Sigmoid colon (tissue), 7 donors: Measurements from ENCODE around the gene EIF4E2. TPM values are rescaled to one million over a fixed set of nuclear protein-coding genes. Genes with fewer than 3 reads are reported as not detected.
A peak's percentile ranks its signal among the peaks of the same experiment; 100 is the strongest.

ENCODE experiments used
- DNase-seq: peaks from one replicate; pipeline ENCODE4 v3.0.0-alpha.2; 2019
- H3K27ac ChIP-seq, 4 donors: fragments of 200-600 bp; sonication (generic); one replicate each; pipeline ENCODE4 v1.5.1; 2016 to 2019; ENCODE audit warnings: mild to moderate bottlenecking in 1 of 4
- H3K27me3 ChIP-seq, 3 donors: fragments of 200-600 bp; sonication (generic); one replicate each; pipeline ENCODE4 v1.5.1; 2019; ENCODE audit warnings: mild to moderate bottlenecking in 1 of 3
- H3K36me3 ChIP-seq, 4 donors: fragments of 200-600 bp; sonication (generic); one replicate each; pipeline ENCODE4 v1.5.1; 2016 to 2019
- H3K4me1 ChIP-seq, 4 donors: fragments of 200-600 bp; sonication (generic); one replicate each; pipeline ENCODE4 v1.5.1; 2017 to 2019
- H3K4me3 ChIP-seq, 4 donors: fragments of 200-600 bp; sonication (generic); one replicate each; pipeline ENCODE4 v1.5.1; 2017 to 2019; ENCODE audit warnings: mild to moderate bottlenecking in 2 of 4, moderate library complexity in 1 of 4
- H3K9me3 ChIP-seq, 4 donors: fragments of 200-600 bp in 3 of 4; sonication (generic) in 3 of 4; one replicate each; pipeline versions ENCODE4 v1.5.1 to v1.6.1; 2013 to 2019
- EP300 ChIP-seq, 4 donors: sonication (generic); formaldehyde crosslinking; IDR thresholded peaks; one replicate each; pipeline ENCODE4 v1.6.1; 2017; ENCODE audit warnings: antibody characterized with exemption in 4 of 4
- POLR2A ChIP-seq, 2 donors: fragments of 450-650 bp; IDR thresholded peaks; one replicate each; pipeline ENCODE4 v1.6.1; 2016; ENCODE audit warnings: antibody characterized with exemption in 2 of 2, mild to moderate bottlenecking in 2 of 2, moderate library complexity in 2 of 2
- POLR2AphosphoS5 ChIP-seq, 4 donors: sonication (generic); formaldehyde crosslinking; IDR thresholded peaks; one replicate each; pipeline ENCODE4 v1.6.1; 2017; ENCODE audit warnings: antibody characterized with exemption in 4 of 4
- WGBS, 2 donors: extraction: QIAGEN DNeasy Blood & Tissue Kit; methylation state at CpG; one replicate each; pipeline ENCODE4 v1.1.7; 2013; 5-methylcytosine and 5-hydroxymethylcytosine counted together
- intact Hi-C: fragments of 100-400 bp; cut with DNase I; formaldehyde crosslinking; loops from one replicate; pipeline ENCODE4 v1.15.1; 2023
- polyA plus RNA-seq, 3 donors: library from polyadenylated mRNA; stranded (reverse); fragments of 200-250 nt; gene quantifications; one replicate each; pipeline ENCODE4 v1.2.3, GENCODE V29; 2013
- total RNA-seq, 4 donors: library from RNA; depleted of rRNA; stranded (reverse); fragments of >200 nt; gene quantifications; one replicate each; pipeline ENCODE4 v1.1.0, GENCODE V29; 2016
- TF ChIP-seq, protein P1 (sequence below), 4 experiments: fragments of 450-650 bp in 3 of 4; fragments of 200-600 bp in 1 of 4; IDR thresholded peaks; one replicate each; pipeline ENCODE4 v1.5.1; 2016 to 2019; ENCODE audit warnings: antibody characterized with exemption in 4 of 4, mild to moderate bottlenecking in 3 of 4, moderate library complexity in 2 of 4
- donor health status: healthy with polysubstance abuse.
- donor health status: Bipolar disorder and iron deficiency.
- donor health status: healthy.

EIF4E2 gene
- total and polyA plus RNA-seq, 7 donors: 42.5 to 131 (median 55.1) TPM

DNA sequence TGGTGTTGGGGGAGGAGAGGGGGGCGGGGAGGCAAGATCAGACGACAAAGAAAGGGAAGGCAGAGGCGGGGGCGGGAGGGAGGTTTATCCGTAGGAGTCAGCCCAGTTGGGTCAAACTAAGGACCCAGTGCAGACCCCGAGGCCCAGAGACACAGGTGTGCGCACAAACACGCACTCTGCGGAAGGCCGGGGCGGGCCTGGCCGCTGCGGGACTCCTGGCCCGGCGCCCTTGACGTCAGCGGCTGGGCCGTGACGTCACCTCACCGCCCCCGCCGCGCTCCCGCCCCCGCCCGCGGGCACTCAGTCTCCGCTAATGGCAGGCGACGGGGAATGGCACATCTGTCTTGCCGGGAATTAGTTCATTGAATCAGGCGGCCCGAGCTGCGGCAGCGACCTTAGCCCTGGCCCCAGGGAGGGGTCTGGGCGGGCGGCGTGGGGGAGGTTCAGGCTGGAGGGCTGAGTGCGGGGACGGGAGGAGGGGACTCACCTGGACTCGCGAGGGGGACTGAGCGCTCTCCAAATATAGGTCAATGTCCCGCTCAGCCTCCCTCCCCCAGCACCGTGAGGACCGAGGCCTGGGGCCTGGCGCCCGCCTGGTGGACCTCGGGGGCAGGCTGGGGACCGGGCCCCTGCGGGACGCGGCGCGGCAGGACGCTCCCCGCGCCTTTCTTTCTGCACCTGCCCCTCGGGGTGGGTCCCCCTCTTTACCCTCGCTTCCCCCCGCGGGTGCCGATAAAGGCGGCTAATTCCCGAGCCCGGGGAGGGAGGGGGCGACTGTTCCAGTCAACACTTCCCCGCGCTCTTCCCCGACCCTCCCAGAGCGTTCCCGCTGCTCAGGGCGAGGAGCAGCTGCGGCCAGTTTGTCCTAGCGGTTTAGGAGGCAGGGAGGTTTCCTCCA, 47.3 kb upstream of the EIF4E2 start:
- no peaks in the 10 kb centered on the region for H3K36me3 ChIP-seq
- H3K4me1 ChIP-seq: peaks cover 0 to 21% (median 21%) of the 10 kb centered on the region in 4 donors
- DNase-seq: no peak
- peak overlapping the region in 1 of 4 donors; percentile 64 for H3K27ac ChIP-seq
- no peak for TF ChIP-seq POLR2A (IDR thresholded peaks at IDR 0.05)
- TF ChIP-seq POLR2AphosphoS5 (IDR thresholded peaks at IDR 0.05): peak in 2 of 4 donors; percentile 49 to 68
- intact Hi-C loops: loop anchor here (2.0 kb wide), 1 partner anchor 750 kb away; no protein-coding TSS in a partner anchor
- H3K27me3 ChIP-seq: peaks cover 0 to 30% (median 5%) of the 10 kb centered on the region in 3 donors
- 1 to 2% methylated on average over 75 of the region's 75 CpGs for WGBS, 2 donors
- peak overlapping the region; percentile 44 to 63 (median 56) for H3K4me3 ChIP-seq
- H3K9me3 ChIP-seq: no peaks in the 10 kb centered on the region

DNA sequence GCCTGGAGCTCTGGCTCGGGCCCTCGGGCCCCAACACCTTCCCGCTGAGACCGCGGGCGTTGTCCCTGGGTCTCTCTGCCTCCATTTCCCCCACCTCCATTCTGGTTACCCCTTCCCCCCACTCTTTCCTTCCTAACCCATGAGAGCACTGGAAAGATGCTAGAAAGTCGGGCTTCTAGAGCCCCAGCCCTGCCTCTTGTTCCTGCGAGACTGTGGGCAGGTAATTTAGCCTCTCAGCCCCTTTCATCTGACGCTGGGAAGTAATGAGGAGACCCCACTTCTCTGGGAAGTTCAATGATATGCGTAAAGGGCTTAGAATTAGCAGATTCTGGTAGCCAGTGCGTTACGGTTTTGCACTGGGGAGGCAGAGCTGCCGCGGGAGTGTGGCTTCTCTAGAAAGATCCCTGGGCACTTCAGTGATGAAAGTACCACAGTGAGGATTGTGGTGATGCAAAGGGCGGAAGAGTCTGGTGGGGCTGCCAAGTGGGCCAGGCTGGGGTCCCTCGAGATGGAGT, 46.6 kb upstream of the EIF4E2 start:
- intact Hi-C loops: loop anchor here (2.0 kb wide), 1 partner anchor 749 kb away; no protein-coding TSS in a partner anchor

DNA sequence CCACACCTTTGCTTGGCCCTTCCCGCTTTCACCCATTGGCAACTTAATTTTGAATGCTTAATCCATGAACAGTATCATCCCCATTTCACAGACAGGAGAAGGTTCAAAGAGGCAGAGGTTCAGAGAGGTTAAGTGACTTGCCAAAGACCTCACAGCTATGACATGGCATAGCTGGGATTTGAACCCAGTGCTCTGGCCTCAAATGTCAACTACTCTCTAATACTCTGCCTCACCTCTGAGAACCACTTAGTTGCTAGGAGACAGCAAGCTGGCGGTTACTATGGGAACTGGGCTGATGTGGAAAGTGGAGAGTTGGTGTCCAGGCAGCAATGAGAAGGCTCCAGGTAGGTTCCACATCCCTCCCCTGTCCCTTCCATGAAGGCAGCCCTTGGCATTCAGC, 46.1 kb upstream of the EIF4E2 start:
- H3K9me3 ChIP-seq: no peaks in the 10 kb centered on the region
- no peak for DNase-seq
- WGBS, 2 donors: 60 to 69% methylated on average over 2 of the region's 2 CpGs
- H3K4me3 ChIP-seq: no peak overlapping the region
- intact Hi-C loops: no loop called here
- H3K4me1 ChIP-seq: peaks cover 0 to 21% (median 21%) of the 10 kb centered on the region in 4 donors
- H3K27ac ChIP-seq: no peak overlapping the region
- H3K27me3 ChIP-seq: peaks cover 0 to 30% (median 5%) of the 10 kb centered on the region in 3 donors
- no peaks in the 10 kb centered on the region for H3K36me3 ChIP-seq
- TF ChIP-seq POLR2A (IDR thresholded peaks at IDR 0.05): no peak
- no peak for TF ChIP-seq EP300 (IDR thresholded peaks at IDR 0.05)
- no peak for TF ChIP-seq POLR2AphosphoS5 (IDR thresholded peaks at IDR 0.05)
- TF ChIP-seq, protein P1, sequence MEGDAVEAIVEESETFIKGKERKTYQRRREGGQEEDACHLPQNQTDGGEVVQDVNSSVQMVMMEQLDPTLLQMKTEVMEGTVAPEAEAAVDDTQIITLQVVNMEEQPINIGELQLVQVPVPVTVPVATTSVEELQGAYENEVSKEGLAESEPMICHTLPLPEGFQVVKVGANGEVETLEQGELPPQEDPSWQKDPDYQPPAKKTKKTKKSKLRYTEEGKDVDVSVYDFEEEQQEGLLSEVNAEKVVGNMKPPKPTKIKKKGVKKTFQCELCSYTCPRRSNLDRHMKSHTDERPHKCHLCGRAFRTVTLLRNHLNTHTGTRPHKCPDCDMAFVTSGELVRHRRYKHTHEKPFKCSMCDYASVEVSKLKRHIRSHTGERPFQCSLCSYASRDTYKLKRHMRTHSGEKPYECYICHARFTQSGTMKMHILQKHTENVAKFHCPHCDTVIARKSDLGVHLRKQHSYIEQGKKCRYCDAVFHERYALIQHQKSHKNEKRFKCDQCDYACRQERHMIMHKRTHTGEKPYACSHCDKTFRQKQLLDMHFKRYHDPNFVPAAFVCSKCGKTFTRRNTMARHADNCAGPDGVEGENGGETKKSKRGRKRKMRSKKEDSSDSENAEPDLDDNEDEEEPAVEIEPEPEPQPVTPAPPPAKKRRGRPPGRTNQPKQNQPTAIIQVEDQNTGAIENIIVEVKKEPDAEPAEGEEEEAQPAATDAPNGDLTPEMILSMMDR (IDR thresholded peaks at IDR 0.05): no peak

More for the DNA sequence above, 46.6 kb upstream of the EIF4E2 start:
- no peak for DNase-seq
- 18 to 25% methylated on average over 16 of the region's 16 CpGs for WGBS, 2 donors
- peak overlapping the region; percentile 44 to 63 (median 56) for H3K4me3 ChIP-seq
- peaks cover 0 to 21% (median 21%) of the 10 kb centered on the region in 4 donors for H3K4me1 ChIP-seq
- H3K27ac ChIP-seq: peak overlapping the region in 1 of 4 donors; percentile 64
- TF ChIP-seq EP300 (IDR thresholded peaks at IDR 0.05) (no peak), POLR2AphosphoS5 (IDR thresholded peaks at IDR 0.05) (no peak), POLR2A (IDR thresholded peaks at IDR 0.05) (no peak)
- TF ChIP-seq, protein P1 (IDR thresholded peaks at IDR 0.05): no peak
- H3K9me3 ChIP-seq: no peaks in the 10 kb centered on the region
- peaks cover 0 to 30% (median 5%) of the 10 kb centered on the region in 3 donors for H3K27me3 ChIP-seq
- H3K36me3 ChIP-seq: no peaks in the 10 kb centered on the region

DNA sequence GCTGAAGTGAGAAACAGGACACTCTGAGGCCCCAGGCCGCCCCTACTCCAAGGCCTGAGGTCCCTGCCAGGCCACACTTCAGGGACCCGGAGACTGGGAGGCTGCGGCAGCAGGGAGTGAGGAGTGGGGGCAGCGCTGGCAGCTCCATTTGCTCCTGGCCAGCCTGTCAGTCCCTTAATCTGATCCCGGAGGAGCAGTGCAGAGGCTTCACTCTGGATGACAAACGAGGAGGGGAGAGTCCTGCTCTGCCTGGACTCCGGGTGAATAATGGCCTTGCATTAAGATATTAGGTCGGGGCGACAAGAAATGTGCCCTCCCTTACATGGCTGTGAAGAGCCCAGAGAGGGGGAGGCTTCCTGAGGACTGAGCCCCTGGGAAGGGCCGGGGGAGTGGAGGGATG, 44.6 kb upstream of the EIF4E2 start:
- 56 to 59% methylated on average over 10 of the region's 10 CpGs for WGBS, 2 donors
- Histone ChIP-seq H3K27me3 (peaks cover 0 to 30% (median 5%) of the 10 kb centered on the region in 3 donors), H3K4me1 (peaks cover 0 to 21% (median 21%) of the 10 kb centered on the region in 4 donors), H3K36me3 (no peaks in the 10 kb centered on the region), H3K27ac (no peak overlapping the region), H3K4me3 (no peak overlapping the region), H3K9me3 (no peaks in the 10 kb centered on the region)
- TF ChIP-seq POLR2A (IDR thresholded peaks at IDR 0.05) (no peak), POLR2AphosphoS5 (IDR thresholded peaks at IDR 0.05) (no peak), EP300 (IDR thresholded peaks at IDR 0.05) (no peak)
- TF ChIP-seq, protein P1 (IDR thresholded peaks at IDR 0.05): no peak
- no peak for DNase-seq
- intact Hi-C loops: no loop called here

DNA sequence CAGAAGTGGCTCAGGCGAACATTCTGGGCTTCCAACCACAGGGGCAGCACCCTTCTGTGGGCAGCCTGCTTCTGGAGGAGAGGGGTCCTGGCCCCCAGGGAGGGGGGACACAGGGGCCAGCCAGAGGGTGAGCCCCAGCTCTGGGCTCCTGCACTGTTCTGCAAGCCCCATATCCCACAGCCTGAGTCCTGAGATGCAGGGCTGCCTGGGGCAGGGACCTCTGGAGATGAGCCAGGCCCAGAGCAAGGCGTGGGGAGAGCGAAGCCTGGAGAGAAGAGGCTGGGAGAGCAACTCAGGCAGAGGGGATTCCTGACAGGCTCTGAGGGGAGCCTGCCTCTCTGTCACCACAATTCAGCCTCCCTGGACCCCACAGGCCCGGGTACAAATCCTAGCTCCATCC, 43.8 kb upstream of the EIF4E2 start:
- Histone ChIP-seq H3K4me3 (no peak overlapping the region), H3K27me3 (peaks cover 0 to 30% (median 5%) of the 10 kb centered on the region in 3 donors), H3K4me1 (peaks cover 0 to 21% (median 21%) of the 10 kb centered on the region in 4 donors), H3K36me3 (no peaks in the 10 kb centered on the region), H3K9me3 (no peaks in the 10 kb centered on the region), H3K27ac (no peak overlapping the region)
- intact Hi-C loops: no loop called here
- WGBS, 2 donors: 53 to 77% methylated on average over 4 of the region's 4 CpGs
- no peak for DNase-seq
- TF ChIP-seq POLR2A (IDR thresholded peaks at IDR 0.05) (no peak), POLR2AphosphoS5 (IDR thresholded peaks at IDR 0.05) (no peak), EP300 (IDR thresholded peaks at IDR 0.05) (no peak)
- TF ChIP-seq, protein P1 (IDR thresholded peaks at IDR 0.05): no peak
